HL-60 (cell line): ENCODE data around the gene RAB3GAP1.

Source experiments
- DNase-seq, 2 experiments: peaks; one replicate each; pipeline ENCODE4 v3.0.0-alpha.2; 2010 to 2020; ENCODE audit warnings: low read depth in 1 of 2, low spot score in 1 of 2
- H3K27ac ChIP-seq: fragments of 250-450 bp; sonication (Bioruptor Pico); replicated peaks from 2 replicates; pipeline ENCODE4 v1.5.1; 2020; ENCODE audit warnings: mild to moderate bottlenecking, moderate library complexity
- H3K27me3 ChIP-seq: fragments of 250-450 bp; sonication (Bioruptor Pico); 2 replicates; pipeline ENCODE4 v1.5.1; 2021; ENCODE audit warnings: mild to moderate bottlenecking, moderate library complexity; ENCODE audit not compliant: insufficient read depth, poor library complexity, severe bottlenecking
- H3K4me3 ChIP-seq: replicated peaks from 2 replicates; pipeline ENCODE4 v1.5.1; 2011; ENCODE audit warnings: mild to moderate bottlenecking, control low read depth, low read length; ENCODE audit not compliant: insufficient read depth
- CTCF ChIP-seq: IDR thresholded peaks from one replicate; pipeline ENCODE4 v1.5.1; 2011; ENCODE audit warnings: low read length, control low read depth, inconsistent platforms; ENCODE audit not compliant: insufficient read depth
- GABPA ChIP-seq: IDR thresholded peaks from 2 replicates; pipeline ENCODE4 v1.6.1; 2012; ENCODE audit warnings: low read depth
- POLR2AphosphoS5 ChIP-seq: IDR thresholded peaks from 2 replicates; pipeline ENCODE4 v1.6.1; 2012; ENCODE audit warnings: low read depth
- REST ChIP-seq: IDR thresholded peaks from 2 replicates; pipeline ENCODE4 v1.6.1; 2012; ENCODE audit warnings: low read depth; ENCODE audit not compliant: insufficient replicate concordance
- SPI1 ChIP-seq: IDR thresholded peaks from 2 replicates; pipeline ENCODE4 v1.6.1; 2012; ENCODE audit warnings: low read depth, mild to moderate bottlenecking, borderline replicate concordance

The RAB3GAP1 gene

DNA sequence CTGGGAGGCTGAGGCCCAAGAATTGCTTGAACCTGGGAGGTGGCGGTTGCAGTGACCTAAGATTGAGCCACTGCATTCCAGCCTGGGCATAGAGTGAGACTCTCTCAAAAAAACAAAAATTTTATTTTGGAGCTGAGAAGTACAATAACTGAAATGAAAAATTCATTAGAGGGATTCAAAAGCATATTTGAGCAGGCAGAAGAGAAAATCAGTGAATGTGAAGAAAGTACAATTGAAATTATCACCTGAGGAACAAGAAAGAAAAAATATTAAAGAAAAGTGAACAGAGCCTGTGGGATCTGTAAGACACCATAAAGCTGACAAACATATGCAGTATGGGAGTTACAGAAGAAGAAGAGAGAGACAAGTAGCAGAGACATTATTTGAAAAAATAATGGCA lies 137.1 kb downstream of the RAB3GAP1 start:
- Histone ChIP-seq H3K4me3 (no peak overlapping the region), H3K27ac (no peak overlapping the region), H3K27me3 (no peaks in the 10 kb centered on the region)
- no peak for DNase-seq
- no peak for TF ChIP-seq CTCF
- TF ChIP-seq SPI1 = no peak
- TF ChIP-seq POLR2AphosphoS5 = no peak
- no peak for TF ChIP-seq GABPA
- TF ChIP-seq REST = no peak

DNA sequence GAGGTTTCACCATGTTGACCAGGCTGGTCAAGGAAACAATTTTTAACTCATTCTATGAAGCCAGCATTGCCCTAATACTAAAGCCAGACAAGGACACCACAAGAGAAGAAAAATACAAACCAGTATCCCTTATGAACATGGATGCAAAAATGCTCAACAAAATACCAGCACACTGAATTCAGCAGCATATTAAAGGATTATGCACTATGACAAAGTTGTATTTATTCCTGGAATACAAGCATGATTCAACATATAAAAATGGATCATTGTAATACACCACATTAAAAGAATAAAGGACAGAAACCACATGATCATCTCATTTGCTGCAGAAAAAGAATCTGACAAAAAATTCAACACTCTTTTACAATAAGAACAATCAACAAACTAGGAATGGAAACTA lies 138.7 kb downstream of the RAB3GAP1 start:
- no peaks in the 10 kb centered on the region for H3K27me3 ChIP-seq
- no peak for DNase-seq
- H3K27ac ChIP-seq = no peak overlapping the region
- no peak overlapping the region for H3K4me3 ChIP-seq
- TF ChIP-seq SPI1 (no peak), GABPA (no peak), POLR2AphosphoS5 (no peak), CTCF (no peak), REST (no peak)

DNA sequence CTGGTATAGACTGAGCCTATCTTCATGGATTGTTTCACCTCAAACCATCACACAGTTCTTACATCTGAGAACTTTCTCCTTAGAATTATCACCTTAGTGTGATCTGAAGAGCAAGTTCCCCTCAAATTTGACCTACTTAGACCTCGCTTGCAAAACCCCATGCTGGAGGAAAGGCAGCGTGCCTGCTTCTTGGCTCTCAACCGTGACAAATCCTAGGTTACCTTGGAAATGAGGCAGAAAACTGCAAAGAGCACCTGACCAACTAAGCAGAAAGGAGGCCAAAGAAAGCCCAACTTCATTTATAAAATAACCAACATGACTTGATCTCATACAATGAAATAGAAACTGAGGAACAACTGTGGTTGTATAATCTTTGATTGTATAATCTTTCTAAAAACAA lies 146.4 kb downstream of the RAB3GAP1 start:
- Histone ChIP-seq H3K4me3 (no peak overlapping the region), H3K27ac (no peak overlapping the region), H3K27me3 (no peaks in the 10 kb centered on the region)
- TF ChIP-seq GABPA = no peak
- TF ChIP-seq CTCF = no peak
- TF ChIP-seq REST = no peak
- TF ChIP-seq POLR2AphosphoS5 = no peak
- no peak for TF ChIP-seq SPI1
- DNase-seq = no peak
